ENCODE measurements around the gene NDUFAF5.

Gene NDUFAF5

DNA sequence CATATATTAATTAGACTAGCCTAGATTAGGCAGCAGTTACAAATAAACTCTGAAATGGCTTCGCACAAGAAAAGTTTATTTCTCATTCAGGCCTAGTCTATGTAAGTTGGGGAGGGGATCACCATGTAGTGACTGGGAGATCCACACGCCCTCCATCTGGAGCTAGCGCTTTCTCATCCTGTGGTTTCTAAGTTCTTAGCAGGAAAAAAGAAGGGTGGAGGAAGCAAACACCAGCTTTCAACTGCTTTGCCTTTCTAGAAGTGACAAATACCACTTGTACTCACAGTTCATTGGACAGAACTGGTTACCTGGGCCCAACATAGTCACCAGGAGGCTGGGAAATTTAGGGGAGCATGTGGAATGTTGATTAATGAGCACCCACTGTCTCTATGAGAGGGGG lies 46.6 kb downstream of the NDUFAF5 start:
- no peak for DNase-seq

DNA sequence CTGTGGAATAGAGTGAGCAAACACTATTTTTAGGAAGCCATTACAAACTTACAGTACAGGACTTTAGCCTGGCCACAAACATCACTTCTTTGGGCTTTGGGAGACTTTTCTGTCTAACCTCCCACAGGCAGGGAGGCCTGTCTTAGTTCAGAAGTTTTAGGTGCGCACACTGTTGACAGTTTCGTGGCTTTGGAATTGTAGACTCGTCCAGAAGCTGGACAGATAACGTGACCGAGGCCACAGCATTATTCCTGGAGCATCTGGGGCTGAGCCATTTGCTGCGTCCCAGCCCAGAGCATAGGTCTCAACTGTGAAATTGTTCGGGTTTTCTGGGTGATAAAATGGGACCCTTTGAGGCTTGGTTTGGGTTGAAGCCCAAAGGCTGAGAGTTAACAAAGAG lies 53.8 kb downstream of the NDUFAF5 start:
- no peak for DNase-seq

DNA sequence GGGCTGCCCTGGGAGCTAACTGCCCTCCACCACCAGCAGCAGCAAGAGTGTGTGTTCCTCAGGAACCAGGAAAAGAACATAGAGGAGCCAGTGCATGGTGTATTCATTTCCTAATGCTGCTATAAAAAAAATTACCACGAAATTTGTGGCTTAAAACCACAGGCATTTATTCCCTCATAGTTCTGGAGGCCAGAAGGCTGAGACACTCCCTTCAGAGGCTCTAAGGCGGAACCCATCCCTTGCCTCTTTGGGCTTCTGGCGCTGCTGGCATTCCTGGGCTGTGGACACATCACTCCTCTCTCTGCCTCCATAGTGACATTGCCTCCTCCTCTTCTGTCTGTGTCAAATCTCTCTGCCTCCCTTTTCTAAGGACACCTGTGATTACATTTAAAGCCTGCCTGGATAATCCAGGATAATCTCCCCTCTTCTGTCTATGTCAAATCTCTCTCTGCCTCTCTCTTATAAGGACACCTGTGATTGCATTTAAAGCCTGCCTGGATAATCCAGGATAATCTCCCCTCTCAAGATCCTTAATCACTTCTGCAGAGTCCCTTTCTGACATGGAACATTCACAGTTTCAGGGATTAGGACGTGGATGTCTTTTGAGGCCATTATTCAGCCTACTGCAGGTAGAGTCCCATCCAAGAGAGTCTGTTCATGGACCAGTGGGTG lies 54.7 kb downstream of the NDUFAF5 start:
- no peak for DNase-seq

DNA sequence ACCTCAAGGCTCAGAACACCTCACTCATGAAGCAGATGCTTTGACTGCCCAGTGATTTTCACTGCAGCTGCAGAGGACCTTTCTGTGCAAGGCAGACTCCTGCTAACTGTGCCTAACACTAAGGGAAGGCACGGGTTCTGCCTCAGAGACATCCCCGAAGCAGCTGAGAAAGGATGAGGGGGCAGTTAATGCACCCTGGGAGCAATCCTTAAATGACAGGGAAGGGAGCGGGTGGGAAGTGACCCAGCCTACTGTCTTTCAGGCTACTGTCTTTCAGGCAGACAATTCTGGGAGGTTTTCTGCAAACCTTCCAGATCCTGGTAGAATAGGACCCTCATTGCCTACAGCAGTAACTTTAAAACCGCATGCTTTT lies 55.3 kb downstream of the NDUFAF5 start:
- no peak for DNase-seq

GRCh38 chr20:13841206-13841605 lies 56.4 kb downstream of the NDUFAF5 start:
- DNase-seq = no peak

DNA sequence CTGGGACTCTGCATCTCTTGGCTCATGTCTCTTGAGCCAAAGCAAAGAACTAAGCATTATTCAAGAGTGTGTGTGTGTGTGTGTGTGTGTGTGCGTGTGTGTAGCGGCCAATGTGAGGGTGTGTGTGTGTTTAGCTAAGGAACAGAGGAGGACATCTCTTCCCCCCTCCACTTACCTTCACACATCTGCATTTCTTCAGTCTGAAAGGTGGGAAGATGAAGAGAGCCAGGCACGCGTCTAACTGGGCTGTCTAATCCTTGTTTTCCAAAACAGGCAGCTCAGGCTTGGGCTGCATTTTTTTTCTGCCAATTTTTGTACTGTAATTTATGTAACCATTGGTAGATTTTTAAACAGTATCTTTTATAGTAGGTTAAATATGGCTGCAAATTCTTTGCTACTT lies 59.5 kb downstream of the NDUFAF5 start:
- DNase-seq = no peak

DNA sequence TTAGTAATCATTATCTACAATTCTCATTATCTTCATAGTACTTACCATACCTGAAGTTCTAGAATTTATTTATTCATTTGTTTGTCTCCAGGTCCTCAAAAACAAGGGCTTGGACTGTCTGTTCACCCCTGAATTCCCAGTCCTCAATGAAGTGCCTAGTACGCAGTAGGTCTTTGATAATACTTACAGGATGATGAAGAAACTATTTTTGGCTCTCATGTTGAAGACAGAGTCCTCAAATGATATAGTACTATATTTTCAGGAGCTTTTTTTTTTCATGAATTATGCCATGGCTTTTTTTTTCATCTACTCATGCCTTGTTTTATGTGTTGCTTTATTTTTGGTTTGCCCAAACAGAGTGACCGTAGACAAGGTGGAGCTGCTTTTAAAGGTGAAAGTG lies 66.5 kb downstream of the NDUFAF5 start:
- no peak for DNase-seq

- DNase-seq = no peak
Observed at GRCh38 chr20:13852306-13852705, 67.5 kb downstream of the NDUFAF5 start.

DNA sequence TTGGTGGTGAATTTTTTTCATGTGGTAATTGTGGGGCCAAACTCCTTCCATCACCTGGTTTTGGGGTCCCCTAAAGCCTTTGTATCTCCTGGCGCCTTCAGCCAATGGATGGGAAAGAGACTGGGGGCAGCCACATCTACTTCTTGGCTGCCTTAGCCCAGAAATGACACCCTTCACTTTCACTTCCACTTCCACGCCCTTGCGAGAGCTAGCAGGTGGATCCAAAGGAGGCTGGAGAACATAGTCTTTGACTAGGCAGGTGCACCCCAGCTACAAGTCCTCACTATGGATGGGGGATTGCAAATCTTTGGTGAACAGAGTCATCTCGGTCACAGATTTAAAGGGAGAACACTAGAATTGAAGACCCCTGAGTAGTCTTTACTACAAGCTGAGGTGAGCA lies 70.8 kb downstream of the NDUFAF5 start:
- DNase-seq = no peak

DNA sequence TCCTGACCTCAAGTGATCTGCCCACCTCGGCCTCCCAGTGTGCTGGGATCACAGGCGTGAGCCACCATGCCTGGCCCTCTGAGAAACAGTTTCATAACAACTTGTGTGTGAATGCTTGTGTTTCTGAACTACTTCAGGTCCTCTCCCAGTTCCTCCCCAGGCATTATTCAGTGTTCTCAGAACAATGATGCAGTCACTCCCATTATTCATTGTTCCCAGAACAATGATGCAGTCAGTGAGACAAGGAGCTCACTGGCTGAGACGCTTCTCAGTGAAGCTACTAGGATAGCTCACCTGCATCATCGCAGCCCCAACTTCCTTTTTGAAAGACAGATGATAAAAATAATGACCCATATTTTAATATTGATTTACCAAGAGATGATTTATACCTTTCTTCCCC lies 71.5 kb downstream of the NDUFAF5 start:
- no peak for DNase-seq

- DNase-seq = peak; percentile 41
Observed at GRCh38 chr20:13857304-13857703, 72.5 kb downstream of the NDUFAF5 start.

DNA sequence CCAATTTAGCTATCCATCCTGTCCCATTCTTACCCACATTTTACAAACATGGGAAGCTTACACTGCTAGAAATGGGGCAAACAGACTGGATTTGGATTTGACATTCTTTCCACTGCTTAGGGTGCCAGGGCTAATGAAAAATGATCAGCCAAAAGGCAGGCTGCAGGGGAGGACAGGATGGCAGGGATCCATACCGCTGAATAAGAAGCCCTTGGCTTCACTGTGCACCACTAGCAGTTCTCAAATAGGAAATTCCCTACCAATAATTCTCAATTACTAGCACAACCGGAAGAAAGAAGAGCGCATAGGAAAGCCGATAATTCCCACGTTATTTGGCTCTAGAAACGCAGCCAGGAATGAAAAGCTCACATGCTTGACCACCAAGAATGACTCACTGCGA lies 73.1 kb downstream of the NDUFAF5 start:
- DNase-seq = no peak

- no peak for DNase-seq
Observed at GRCh38 chr20:13858439-13858838, 73.6 kb downstream of the NDUFAF5 start.

DNA sequence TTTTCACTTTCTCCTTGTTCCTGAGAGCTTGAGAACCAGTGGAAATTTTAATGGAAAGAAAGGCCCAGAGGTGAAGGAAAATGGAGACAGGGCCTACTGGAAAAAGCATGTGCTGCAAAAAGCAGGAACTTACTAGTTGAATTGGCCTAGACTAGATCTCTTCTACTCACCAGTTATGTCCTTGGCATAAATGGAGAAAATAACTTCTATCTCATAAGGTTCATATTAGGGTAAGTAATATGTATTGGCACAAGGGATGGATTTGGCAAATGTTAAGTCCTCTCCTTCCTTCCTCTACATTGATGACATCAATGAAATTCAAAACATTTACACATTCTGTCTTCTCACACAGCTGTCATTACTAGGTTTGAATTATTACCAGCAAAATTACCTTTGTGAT lies 74.0 kb downstream of the NDUFAF5 start:
- DNase-seq = no peak

- DNase-seq = no peak
Observed at GRCh38 chr20:13862245-13862644, 77.4 kb downstream of the NDUFAF5 start.

- no peak for DNase-seq
Observed at GRCh38 chr20:13863244-13863643, 78.4 kb downstream of the NDUFAF5 start.

DNA sequence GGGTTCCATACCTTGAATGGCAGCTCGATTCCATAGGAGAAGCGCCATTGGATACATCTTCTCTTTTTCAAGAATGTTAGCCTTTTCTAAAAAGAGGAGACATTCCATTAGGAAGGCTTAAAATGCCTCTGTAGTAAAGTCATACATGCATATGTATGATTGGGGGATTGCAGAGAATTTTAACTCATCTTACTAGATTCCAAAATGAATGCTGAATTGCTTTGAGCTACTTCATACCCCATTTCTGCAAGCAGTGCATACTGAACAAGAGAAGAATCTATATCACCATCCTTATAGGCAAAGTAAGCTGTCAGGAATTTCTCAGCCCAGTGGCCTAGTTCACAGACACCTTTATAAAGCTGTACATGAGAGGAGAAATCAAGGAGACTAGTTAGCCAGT lies 80.3 kb downstream of the NDUFAF5 start:
- DNase-seq = no peak

GRCh38 chr20:13865791-13866351 lies 81.0 kb downstream of the NDUFAF5 start:
- no peak for DNase-seq

GRCh38 chr20:13868331-13868730 lies 83.5 kb downstream of the NDUFAF5 start:
- no peak for DNase-seq

DNA sequence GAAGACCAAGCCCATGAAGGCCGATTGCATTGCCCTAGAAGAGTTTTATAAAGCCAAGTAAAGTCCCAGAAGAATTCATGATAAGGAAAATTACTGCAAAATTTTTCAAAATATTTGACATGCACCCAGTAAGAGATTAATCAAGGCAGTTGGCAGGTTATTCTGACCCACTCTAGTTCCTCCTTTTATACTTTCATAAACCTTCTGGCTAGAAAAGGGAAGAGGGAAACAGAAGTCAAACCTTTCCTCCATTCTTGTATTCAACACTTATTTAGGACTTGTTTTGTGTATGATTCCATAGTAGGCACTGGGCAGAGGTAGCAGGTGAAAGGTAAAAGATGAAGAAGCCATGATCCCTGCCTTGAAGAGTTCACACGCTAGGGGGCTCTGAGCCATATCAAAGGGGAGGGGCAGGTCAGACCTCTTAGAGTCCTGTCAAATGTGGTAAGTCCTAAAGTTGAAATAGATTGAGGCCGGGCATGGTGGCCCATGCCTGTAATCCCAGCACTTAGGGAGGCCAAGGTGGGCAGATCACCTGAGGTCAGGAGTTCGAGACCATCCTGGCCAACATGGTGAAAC lies 85.4 kb downstream of the NDUFAF5 start:
- DNase-seq = no peak

Data from NCI-H774 (cell line).